ENCODE results near the gene MID1. TPM values are rescaled to one million over a fixed set of nuclear protein-coding genes. Genes with fewer than 3 reads are reported as not detected.

The MID1 gene
- total RNA-seq, 4 donors from 2014 or later: 0.91 to 1.9 (median 1.8) TPM

DNA sequence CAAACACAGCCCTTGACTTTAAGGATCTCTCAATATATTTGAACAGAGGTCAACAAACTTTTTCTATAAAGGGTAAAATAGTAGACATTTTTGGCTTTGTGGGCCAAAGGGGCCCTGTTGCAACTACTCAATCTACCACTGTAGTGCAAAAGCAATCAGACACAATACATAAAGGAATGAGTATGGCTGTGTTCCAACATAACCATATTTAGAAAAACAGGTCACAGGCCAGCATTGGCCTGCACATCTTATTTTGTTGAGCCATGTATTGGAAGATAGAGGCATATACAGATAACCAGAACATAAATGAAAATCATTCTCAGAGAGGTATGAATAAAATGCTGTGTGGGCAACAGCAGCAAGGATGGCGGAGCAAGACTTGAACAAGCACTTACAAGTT is 49.8 kb downstream of the MID1 start:
- H3K36me3 ChIP-seq: no peaks in the 10 kb centered on the region
- H3K4me3 ChIP-seq: no peak overlapping the region
- no peaks in the 10 kb centered on the region for H3K9me3 ChIP-seq
- no peak for ATAC-seq
- TF ChIP-seq POLR2A (IDR thresholded peaks at IDR 0.05): no peak
- no peak for DNase-seq
- H3K27ac ChIP-seq: no peak overlapping the region
- in situ Hi-C loops (cut with MboI; ENCODE audit: low sequenced_read_pairs in 4 of 4) (no loop called here), intact Hi-C loops (cut with DNase I; ENCODE audit: low total_unique reads) (no loop called here)
- H3K27me3 ChIP-seq: no peaks in the 10 kb centered on the region
- H3K4me1 ChIP-seq: no peaks in the 10 kb centered on the region

DNA sequence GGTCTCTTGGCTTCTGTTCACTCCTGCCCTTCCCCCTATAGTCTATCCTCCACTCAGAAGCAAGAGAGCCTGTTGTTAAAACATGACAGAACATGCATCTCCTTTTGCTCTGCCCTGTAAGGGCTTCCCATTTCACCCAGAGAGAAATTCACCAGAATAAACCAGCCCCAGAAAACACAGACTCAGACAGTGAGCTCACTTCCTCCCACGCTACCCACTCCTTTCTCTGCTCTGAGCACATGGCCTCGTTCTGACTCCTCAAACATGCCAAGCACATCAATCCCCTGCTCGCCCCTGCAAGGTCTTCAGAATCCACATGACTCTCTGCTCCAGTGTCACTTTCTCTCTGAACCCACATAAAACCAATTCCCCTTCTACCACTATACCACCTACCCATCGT is 50.4 kb downstream of the MID1 start:
- H3K27ac ChIP-seq: no peak overlapping the region
- ATAC-seq (no peak), DNase-seq (no peak)
- in situ Hi-C loops (cut with MboI; ENCODE audit: low sequenced_read_pairs in 4 of 4) (no loop called here), intact Hi-C loops (cut with DNase I; ENCODE audit: low total_unique reads) (no loop called here)
- no peaks in the 10 kb centered on the region for H3K36me3 ChIP-seq
- TF ChIP-seq, protein P1, sequence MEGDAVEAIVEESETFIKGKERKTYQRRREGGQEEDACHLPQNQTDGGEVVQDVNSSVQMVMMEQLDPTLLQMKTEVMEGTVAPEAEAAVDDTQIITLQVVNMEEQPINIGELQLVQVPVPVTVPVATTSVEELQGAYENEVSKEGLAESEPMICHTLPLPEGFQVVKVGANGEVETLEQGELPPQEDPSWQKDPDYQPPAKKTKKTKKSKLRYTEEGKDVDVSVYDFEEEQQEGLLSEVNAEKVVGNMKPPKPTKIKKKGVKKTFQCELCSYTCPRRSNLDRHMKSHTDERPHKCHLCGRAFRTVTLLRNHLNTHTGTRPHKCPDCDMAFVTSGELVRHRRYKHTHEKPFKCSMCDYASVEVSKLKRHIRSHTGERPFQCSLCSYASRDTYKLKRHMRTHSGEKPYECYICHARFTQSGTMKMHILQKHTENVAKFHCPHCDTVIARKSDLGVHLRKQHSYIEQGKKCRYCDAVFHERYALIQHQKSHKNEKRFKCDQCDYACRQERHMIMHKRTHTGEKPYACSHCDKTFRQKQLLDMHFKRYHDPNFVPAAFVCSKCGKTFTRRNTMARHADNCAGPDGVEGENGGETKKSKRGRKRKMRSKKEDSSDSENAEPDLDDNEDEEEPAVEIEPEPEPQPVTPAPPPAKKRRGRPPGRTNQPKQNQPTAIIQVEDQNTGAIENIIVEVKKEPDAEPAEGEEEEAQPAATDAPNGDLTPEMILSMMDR (IDR thresholded peaks at IDR 0.05 in 4 of 5, conservative IDR thresholded peaks at IDR 0.05 in 1 of 5): no peak
- no peak for TF ChIP-seq POLR2A (IDR thresholded peaks at IDR 0.05)
- no peaks in the 10 kb centered on the region for H3K27me3 ChIP-seq
- H3K9me3 ChIP-seq: no peaks in the 10 kb centered on the region
- H3K4me3 ChIP-seq: no peak overlapping the region
- H3K4me1 ChIP-seq: no peaks in the 10 kb centered on the region

DNA sequence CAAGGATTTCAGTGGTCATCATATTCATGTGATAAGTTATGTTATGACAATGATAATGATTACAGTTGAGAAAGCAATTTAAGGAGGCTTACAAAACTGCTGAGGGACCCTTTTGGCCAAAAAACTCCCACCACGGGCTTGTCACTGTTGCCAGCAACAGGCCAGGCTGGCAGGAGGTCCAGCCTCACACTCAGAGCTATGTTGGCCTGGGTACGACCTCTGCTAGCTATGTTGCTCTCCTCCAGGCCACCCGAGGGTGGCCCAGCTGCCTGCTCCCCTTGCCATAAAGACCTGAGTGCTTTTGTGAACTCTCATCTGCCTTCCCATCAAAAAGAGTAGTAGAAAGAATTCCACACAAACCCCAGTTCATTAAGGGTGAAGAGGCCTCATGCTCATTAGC is 52.0 kb downstream of the MID1 start:
- intact Hi-C loops (cut with DNase I; ENCODE audit: low total_unique reads) (no loop called here), in situ Hi-C loops (cut with MboI; ENCODE audit: low sequenced_read_pairs in 4 of 4) (no loop called here)
- Histone ChIP-seq H3K9me3 (no peaks in the 10 kb centered on the region), H3K27ac (no peak overlapping the region), H3K36me3 (no peaks in the 10 kb centered on the region), H3K27me3 (no peaks in the 10 kb centered on the region), H3K4me3 (no peak overlapping the region), H3K4me1 (no peaks in the 10 kb centered on the region)
- DNase-seq (no peak), ATAC-seq (no peak)
- TF ChIP-seq, protein P1 (IDR thresholded peaks at IDR 0.05 in 4 of 5, conservative IDR thresholded peaks at IDR 0.05 in 1 of 5): no peak
- TF ChIP-seq POLR2A (IDR thresholded peaks at IDR 0.05): no peak

DNA sequence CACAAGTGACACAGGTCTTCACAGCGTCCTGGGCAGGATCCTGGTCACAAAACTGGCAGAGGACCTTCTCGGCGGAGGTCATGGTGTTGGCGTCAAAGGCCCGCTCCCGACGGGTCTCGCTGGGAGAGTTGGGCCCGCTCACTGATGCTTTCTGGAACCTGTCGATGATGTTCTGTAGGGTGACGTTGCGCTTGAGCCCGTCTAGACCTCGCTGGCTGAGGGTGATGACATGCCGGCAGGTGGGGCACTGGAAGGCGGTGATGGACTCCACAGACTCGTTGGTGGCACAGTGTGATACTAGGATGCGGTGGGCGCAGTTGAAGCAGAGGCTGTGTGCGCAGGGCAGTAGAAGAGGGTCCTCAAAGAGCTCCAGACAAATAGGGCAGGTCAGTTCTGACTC is 53.2 kb downstream of the MID1 start:
- TF ChIP-seq POLR2A (IDR thresholded peaks at IDR 0.05): no peak
- TF ChIP-seq, protein P1 (IDR thresholded peaks at IDR 0.05 in 4 of 5, conservative IDR thresholded peaks at IDR 0.05 in 1 of 5): no peak
- in situ Hi-C loops (cut with MboI; ENCODE audit: low sequenced_read_pairs in 4 of 4): no loop called here
- no peak overlapping the region for H3K27ac ChIP-seq

DNA sequence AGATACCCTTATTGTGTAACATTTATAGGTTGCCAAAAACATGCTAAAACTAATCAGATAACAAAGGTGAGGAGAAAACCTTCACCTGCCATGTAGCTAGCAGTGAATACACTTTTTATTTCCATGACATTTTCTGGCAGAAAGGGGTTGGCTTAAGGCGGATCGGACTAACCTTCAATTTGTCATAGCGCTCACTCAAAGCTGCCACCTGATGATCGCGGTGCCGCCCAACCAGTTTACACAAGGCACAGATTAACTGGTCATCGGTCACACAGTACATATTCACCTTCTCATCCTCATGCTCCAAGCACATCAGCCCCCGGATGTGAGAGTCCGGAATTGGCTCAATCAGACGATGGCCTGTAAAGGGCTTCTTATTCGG is 53.7 kb downstream of the MID1 start:
- Histone ChIP-seq H3K4me1 (no peaks in the 10 kb centered on the region), H3K36me3 (no peaks in the 10 kb centered on the region), H3K27me3 (no peaks in the 10 kb centered on the region), H3K4me3 (no peak overlapping the region), H3K27ac (no peak overlapping the region), H3K9me3 (no peaks in the 10 kb centered on the region)
- no peak for ATAC-seq
- intact Hi-C loops (cut with DNase I; ENCODE audit: low total_unique reads) (no loop called here), in situ Hi-C loops (cut with MboI; ENCODE audit: low sequenced_read_pairs in 4 of 4) (no loop called here)
- TF ChIP-seq, protein P1 (IDR thresholded peaks at IDR 0.05 in 4 of 5, conservative IDR thresholded peaks at IDR 0.05 in 1 of 5): no peak
- no peak for TF ChIP-seq POLR2A (IDR thresholded peaks at IDR 0.05)
- no peak for DNase-seq

More for the DNA sequence above, 53.2 kb downstream of the MID1 start:
- no peaks in the 10 kb centered on the region for H3K9me3 ChIP-seq
- DNase-seq (no peak), ATAC-seq (no peak)
- H3K4me3 ChIP-seq: no peak overlapping the region
- H3K4me1 ChIP-seq: no peaks in the 10 kb centered on the region
- no peaks in the 10 kb centered on the region for H3K36me3 ChIP-seq
- intact Hi-C loops (cut with DNase I; ENCODE audit: low total_unique reads): no loop called here
- no peaks in the 10 kb centered on the region for H3K27me3 ChIP-seq

All from gastrocnemius medialis (tissue), 4 donors.